ENCODE measurements around the gene RIPOR3.
"Not testable (repeated sequence)": the region's sequence is repeated elsewhere in the genome, so short reads cannot be mapped to it uniquely, and the experiment has no call there.

Gene RIPOR3

DNA sequence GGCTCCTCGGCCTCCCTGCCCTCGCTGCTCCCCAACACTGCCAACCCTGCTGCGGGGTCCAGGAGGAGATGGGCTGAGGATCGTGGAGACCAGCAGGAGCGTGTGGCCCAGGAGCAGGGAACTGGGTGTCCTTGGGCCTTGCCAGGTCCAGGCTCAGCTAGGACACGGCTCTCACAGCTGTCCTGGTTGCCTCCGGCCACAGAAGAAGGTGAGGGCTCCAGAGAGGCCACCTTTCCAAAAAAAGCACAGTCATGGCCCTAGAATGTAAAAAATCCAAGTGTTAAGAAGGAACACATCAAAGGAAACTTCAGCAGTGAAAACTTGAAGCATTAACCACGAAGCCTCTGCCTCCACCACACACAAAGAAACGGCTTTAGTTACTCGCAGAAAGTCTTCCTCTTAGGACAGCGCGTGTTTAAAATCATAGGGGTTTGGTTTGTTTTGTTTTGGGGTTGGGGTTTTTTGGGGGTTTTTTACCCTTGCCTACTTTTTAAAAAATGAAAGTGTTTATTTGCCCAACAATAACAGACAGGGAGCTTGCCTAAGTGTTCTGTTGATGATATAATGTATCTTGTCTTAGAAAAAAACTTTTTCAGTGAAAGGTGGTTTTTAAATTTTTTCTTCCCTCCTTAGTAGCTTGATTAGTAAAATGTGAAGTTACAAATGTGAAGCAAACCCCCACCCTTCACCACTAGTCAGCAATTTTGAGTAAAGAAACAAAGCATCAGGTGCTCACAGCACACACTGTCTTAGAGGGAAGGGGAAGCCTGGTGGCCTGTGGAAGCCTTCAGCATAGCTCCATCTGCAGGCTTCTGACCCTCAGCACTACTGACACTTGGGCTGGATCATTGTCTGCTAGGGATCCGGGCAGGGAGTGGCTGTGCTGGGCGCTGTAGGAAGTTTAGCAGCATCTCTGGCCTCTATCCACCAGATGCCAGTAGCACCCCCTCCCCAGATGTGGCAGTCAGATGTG is 121.2 kb downstream of the RIPOR3 start:
- DNase-seq = peak; percentile 55

GRCh38 chr20:50569487-50569863 is 121.9 kb downstream of the RIPOR3 start:
- not testable (repeated sequence) for DNase-seq

DNA sequence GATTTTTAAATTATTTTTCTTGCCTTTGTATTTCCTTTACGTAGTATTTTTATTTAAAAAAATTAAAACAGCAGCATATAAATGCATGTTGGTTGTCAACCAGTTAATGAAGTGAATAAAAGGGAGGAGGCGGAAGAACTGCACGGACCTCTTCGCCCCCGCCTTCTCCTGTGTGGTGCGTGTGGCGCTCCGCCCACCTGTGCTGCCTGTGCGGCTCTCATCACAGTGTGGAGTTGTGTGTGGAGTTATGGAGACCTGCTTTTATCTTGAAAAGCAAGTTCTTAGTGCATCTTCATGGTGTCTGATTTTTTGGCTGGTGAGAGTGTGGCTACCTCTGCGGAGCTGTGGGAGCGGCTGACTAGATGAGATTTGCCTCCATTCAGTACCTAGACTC is 122.8 kb downstream of the RIPOR3 start:
- DNase-seq = peak; percentile 42

- peak; percentile 64 for DNase-seq
Measured at GRCh38 chr20:50567860-50568548, 123.3 kb downstream of the RIPOR3 start.

DNA sequence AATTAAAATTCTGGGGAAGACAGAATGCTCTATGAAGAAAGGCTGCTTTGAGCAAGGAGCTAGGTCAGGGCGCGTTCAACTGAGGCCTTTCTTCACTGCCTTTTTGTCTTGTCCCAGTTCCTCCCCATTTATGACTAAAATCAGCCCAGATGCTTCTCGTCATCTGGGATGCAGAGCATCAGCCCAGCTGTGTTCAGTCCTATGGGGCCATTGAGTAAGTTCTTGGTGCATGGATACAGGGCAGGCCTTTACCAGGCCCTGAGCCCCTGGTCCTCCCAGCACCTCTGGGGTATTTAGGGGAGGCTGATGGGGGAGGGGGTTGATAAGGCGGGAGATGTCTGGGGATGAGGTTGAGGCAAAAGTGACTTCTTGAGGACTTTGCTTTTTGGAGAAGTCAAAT is 125.5 kb downstream of the RIPOR3 start:
- peak; percentile 37 for DNase-seq

- DNase-seq = no peak
Measured at GRCh38 chr20:50565383-50565782, 126.0 kb downstream of the RIPOR3 start.

GRCh38 chr20:50563133-50563944 is 128.0 kb downstream of the RIPOR3 start:
- DNase-seq = no peak

DNA sequence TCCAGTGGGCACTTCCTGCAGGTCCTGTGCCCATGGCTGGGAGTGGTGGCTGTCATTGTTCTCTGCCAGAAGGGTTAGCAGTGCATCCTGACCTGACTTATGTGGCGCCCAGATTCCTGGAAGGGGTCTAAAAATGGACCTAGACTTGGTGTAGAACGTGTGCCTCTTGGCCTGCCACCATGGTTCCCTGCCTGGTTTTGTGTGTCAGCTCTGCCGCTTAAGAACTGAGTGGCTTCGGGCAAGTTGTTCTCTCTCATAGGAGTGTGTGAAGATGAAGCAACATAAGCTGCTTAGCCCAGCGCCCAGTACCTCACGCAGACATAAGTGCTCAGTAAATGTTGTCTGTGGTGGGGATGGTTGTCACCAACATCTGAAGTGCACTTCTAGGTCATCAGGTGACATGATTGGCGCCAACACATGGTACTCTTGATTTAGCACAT is 129.1 kb downstream of the RIPOR3 start:
- DNase-seq = no peak

DNA sequence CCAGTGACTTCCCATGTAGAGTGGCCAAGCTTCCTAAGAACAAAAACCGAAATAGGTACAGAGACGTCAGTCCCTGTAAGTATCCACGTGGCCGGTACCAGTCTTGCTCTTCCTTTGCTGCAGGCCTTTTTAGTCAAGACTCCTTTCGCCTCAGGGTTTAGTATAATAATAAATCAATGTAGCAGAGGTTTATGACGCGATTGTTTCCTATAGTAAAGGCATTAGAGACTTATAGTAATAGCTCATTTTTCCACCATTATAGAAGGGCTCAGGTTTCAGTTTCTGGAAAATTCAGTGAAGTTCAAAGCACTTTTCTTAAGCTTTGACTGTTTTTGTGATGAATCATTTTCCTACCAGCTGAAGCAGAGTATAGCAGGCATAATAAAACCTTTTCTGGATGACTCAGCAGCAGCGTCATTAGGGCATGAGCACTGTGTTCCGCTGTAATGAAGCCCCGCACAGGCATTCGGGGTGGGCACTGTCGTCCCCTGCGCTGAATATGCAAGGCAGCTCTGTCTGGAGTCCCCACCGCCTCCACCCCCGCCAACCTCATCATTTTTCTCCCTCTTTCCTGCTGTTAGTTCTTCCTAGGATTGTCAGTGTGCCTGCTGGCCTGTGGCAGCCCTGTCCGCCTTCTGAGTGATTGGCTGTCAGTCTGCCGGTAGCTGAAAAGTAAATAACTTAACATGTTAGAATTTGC is 129.8 kb downstream of the RIPOR3 start:
- peak; percentile 79 for DNase-seq

DNA sequence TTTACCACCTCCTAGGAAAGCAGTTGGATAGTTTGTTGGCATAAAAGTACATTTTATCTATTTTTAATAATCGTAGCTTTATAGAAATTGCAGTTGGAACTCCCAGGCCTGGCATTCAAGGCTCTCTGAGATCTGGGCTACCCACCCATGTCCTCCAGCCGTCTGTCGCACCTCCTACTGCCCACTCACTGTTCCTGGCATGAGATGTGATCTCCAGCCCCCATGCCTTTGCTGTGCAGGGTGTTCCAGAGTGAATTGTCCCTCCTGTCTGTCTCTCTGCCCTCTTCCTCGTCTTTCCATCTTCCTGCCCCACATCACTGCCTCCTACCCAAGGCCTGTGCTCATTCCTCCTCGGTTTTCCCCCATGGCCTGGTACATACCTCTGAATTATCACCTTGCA is 130.5 kb downstream of the RIPOR3 start:
- DNase-seq = no peak

- no peak for DNase-seq
Measured at GRCh38 chr20:50559856-50560638, 131.3 kb downstream of the RIPOR3 start.

DNA sequence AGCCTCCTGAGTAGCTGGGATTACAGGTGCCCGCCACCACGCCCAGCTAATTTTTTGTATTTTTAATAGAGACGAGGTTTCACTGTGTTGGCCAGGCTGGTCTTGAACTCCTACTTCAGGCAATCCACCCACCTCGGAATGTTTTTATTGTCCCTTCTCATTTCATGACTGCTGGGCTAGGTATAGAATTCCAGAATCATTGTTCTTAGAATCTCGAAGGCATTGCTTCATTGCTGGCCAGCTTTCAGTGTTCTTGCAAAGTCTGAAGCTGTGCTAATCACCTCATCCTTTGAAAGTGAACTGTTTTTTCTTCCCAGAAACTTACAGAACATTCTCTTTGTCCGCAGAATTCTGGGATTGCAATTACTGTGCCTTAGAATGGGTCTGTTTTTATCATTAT is 132.2 kb downstream of the RIPOR3 start:
- DNase-seq = no peak

GRCh38 chr20:50558483-50558925 is 132.8 kb downstream of the RIPOR3 start:
- DNase-seq = no peak

DNA sequence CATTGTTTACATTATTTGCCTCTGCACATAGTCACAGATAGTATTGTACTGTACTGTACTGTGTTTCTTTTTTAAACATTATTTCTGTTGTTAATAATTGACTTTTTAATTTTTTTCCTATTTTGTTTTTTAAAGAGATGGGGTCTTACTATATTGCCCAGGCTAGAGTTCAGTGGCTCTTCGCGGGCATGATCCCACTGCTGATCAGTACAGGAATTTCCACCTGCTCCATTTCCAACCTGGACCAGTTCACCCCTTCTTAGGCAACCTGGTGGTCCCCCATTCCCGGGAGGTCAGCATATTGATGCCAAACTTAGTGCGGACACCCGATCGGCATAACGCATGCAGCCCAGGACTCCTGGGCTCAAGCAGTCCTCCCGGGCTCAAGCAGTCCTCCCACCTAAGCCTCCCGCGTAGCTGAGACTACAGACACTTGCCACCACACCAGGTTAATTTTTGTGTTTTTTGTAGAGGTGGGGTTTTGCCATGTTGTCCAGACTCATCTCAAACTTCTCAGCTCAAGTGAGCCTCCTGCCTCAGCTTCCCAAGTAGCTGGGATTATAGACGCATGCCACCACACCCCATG is 133.7 kb downstream of the RIPOR3 start:
- no peak for DNase-seq

- no peak for DNase-seq
Measured at GRCh38 chr20:50555662-50556061, 135.7 kb downstream of the RIPOR3 start.

DNA sequence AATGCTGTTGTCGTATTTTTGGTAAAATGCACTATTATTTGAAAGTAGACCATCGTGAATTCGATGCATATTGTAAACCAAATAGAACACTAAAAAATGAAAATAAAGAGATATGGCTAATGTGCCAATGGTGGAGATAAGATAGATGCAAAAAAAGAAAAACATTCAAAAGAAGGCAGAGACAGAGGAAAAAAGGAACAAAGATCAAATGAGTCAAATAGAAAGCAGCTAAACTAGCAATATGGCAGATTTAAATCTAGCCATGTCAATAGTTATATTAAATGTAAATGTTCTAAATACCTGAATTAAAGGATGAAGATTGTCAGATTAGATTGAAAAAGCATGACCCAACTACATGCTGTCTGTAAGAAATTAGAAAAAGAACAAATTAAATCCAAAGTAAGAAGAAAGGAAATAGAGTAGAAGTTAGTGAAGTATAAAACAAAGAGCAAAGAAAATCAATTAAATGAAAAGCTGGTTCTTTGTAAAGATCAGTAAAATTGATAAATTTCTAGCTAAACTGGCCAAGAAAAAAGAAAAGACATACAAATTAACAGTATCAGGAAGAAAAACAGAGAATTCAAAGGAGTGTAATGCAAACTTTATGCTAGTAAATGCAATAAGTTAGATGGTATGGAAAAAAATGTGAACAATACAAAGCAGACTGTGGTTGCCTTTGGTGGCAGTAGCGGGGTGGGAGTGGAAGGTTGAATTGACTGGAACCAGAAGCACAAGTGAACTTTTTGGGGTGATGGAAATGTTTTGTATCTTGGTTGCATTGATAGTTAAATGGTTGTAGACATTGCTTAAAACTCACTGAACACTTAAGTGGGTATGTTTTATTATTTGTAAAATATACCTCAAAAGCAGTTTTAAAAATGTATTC is 136.4 kb downstream of the RIPOR3 start:
- no peak for DNase-seq

GRCh38 chr20:50552979-50553378 is 138.4 kb downstream of the RIPOR3 start:
- DNase-seq = no peak

GRCh38 chr20:50551288-50551687 is 140.1 kb downstream of the RIPOR3 start:
- no peak for DNase-seq

DNA sequence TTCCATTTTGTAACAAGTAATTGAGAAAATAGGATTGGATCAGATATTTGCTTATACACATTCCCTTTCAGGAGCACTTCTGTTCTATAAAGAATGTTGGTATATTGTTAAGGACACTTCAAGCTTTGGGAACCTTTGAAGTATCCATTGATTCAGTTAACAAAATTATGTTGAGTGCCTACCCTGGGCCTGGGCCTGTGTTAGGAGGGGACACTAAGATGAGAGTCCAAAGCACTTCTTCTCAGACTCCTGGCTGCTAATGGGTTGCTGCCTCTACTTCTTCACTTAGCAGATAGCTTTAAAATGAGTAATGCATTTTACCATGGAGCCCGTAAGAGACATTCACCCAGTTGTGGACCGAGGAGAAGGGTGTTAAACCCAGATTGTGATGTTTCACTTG is 140.8 kb downstream of the RIPOR3 start:
- DNase-seq = no peak

DNA sequence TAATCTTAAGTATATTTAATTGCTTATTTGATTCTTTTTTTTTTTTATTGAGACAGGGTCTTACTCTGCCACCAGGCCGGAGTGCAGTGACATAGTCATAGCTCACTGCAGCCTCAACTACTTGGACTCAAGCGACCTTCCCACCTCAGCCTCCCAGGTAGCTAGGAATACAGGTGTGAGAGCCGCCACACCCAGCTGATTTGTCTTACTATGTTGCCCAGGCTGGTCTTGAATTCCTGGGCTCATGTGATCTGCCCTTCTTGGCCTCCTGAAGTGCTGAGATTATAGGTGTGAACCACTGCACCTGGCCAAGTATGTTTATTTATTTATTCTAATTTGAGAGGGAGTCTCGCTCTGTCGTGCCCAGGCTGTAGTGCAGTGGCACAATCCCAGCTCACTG is 142.9 kb downstream of the RIPOR3 start:
- no peak for DNase-seq
